Stimulated activated CD4-positive, alpha-beta T cell treated with anti-CD3 and anti-CD28 coated beads, Interleukin-4, amount 100 ng/mL, for 4 hours (primary cell): ENCODE measurements around the gene CHST7.
A peak's percentile ranks its signal among the peaks of the same experiment; 100 is the strongest.

Experiments
- DNase-seq, 2 experiments: peaks; one replicate each; pipeline ENCODE4 v3.0.0-alpha.2; 2020

CHST7 gene

GRCh38 chrX:46610070-46610658 is 36.6 kb downstream of the CHST7 start:
- no peak for DNase-seq

DNA sequence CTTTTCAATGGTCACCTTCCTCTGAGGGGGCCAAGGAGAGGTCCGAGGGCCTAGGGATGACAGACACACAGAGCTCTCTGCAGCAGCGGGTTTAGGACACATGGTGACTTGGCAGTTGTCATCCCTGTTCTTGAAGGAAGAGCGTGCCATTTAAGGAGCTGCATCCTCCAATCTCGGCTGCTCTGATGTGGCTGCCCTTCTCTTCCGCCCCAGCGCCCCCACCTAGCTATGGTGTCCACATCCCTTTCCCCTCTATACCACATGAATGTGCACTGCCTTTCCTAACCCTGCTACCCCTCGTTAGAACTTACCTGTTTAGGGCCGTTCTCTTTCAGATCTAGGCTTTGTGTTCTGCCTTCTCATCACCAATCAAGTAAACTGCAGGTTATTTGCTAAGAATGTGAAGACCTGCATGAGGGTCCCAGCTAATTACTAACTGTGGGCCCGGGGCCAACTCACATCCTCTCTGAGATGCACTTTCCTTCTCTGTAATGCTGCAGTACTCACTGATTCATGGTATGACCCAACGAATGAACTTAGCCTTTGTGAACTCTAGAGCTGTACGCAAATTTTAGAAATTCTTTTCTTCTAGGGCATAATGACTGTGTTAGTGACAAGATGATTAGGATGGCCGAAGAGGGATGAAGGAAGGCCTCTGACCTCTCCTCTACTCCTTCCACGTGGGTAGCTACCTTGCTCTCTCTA is 38.2 kb downstream of the CHST7 start:
- no peak for DNase-seq

- DNase-seq: no peak
Measured at GRCh38 chrX:46617906-46618305, 44.3 kb downstream of the CHST7 start.

- DNase-seq: no peak
Measured at GRCh38 chrX:46618947-46619346, 45.4 kb downstream of the CHST7 start.

DNA sequence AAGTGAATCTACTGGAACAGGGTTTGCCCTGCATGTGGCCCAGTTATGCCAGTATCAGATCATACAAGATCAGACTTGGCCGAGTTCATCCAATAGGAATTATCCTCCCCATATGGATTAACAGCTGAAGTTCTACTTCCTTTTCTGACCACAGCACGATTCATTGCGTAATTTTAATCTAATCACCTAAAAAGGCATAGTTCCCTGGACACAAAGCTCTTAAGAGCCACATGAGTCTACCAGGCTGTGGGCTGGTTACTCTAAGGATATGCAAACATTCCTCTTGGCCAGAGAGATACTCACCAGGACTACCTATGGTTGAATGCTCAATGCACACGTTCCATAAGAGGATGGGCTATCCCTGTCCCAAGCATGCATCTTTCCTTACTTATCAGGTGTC is 46.9 kb downstream of the CHST7 start:
- no peak for DNase-seq

GRCh38 chrX:46621572-46621971 is 48.0 kb downstream of the CHST7 start:
- no peak for DNase-seq

- DNase-seq: no peak
Measured at GRCh38 chrX:46624090-46624786, 50.7 kb downstream of the CHST7 start.

- peak in 1 of 2 experiments; percentile 12 for DNase-seq
Measured at GRCh38 chrX:46626566-46626965, 53.0 kb downstream of the CHST7 start.

DNA sequence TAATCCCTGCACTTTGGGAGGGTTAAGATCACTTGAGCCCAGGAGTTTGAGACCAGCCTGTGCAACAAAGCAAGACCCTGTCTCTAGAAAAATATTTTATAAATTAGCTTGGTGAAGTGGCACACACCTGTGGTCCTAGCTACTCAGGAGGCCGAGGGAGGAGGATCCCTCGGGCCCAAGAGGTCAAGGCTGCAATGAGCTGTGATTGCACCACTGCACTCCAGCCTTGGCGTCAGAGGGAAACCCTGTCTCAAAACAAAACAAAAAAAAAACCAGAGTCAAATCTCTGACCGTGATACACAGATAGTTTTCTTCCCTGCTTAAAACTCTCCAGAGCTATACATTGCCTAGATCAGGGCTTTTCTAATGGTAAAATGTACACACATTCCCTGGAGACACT is 53.5 kb downstream of the CHST7 start:
- DNase-seq: no peak

DNA sequence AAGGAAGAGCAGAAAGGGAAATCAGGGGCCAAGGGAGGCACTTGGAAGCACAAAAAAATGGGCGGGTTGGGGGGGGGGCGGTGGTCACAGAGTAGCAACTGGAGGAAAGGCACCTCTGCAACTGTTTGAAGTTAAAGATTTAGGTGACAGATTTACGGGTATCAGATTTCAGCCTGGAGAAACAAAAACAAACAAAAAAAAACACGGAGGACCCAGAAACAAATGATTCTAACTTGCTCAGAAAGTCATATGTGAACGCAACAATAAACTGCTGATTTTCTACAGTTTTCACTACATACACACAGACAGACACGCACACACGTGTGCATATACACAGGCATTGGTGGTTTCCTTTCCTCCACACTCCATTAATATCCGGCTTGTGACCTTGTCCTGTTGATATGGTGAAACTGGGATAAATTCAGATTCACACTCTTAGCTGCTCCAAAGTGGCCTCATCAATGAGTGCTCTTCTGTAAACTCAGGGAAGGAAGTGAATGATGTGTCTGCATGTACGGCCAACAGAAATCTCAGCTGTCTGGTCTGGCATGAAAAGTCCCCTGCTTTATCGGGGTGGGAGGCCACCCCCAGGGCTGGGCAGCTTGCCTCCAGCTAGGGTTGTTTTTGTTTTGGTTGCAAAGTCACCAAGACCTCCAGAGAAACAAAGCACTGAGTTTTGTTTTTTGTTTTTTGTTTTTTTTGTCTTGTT is 54.3 kb downstream of the CHST7 start:
- DNase-seq: no peak

DNA sequence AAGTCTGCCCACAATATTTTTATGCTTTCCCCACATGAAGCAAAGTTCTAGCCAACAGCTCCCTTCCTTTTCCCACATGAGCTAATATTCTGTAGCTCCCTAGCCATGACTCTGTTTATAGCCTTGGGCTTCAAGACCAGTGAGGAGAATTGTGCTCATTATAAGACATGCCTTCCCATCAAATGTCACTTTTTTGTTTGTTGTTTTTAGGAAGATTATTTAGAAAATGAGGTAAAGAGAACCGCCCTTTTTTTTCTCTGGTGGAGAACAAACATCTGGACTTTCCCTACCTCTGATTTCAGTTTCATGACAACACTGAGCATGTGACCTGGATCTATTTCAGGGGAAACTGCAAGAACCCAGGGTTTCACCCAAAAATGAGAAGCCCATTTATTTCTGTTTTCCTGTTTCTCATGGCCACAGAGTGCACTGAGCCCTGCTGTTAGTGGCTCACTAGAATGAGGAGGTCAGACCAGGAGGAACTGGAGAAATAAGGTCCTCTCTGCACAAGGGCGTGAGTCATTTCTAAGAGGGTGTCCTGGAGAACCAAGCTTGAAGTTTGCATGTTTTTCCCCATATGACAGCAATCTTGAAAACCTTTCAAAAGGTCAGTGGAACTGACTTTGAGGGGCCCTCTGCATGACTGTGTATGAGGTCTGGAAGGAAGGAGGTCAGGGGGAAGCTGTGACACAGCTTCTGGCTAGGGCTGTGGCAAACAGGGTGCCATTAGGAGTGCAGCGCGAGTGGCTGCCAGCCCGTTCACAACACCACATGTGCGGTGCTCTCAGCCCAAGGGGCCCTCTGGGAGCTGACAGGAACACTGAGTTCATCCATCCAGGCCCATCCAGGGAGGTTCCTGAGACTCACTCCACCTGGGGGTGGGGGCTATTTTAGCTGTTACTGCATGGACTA is 55.2 kb downstream of the CHST7 start:
- no peak for DNase-seq

- no peak for DNase-seq
Measured at GRCh38 chrX:46630141-46630540, 56.6 kb downstream of the CHST7 start.

DNA sequence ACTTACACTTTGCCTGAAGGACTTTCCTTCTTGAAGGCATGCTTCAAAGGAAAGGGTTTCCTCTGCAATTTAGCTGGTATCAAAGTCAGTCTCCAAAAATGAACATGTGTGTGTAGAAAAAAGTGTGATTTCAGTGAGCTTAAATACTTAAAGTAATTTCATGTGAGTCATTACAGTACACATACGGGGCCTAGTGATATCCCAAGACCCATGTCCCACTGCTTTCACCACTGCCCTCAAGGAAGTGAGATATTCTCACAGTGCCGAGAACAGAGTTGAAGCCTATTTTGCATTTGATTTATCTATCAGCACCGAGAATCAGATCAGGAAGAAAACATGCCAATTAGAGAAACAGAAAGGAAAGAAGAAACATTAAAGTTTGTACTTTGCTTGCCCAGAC is 61.0 kb downstream of the CHST7 start:
- DNase-seq: no peak

GRCh38 chrX:46635186-46635585 is 61.6 kb downstream of the CHST7 start:
- DNase-seq: no peak

- DNase-seq: no peak
Measured at GRCh38 chrX:46636223-46636622, 62.7 kb downstream of the CHST7 start.

DNA sequence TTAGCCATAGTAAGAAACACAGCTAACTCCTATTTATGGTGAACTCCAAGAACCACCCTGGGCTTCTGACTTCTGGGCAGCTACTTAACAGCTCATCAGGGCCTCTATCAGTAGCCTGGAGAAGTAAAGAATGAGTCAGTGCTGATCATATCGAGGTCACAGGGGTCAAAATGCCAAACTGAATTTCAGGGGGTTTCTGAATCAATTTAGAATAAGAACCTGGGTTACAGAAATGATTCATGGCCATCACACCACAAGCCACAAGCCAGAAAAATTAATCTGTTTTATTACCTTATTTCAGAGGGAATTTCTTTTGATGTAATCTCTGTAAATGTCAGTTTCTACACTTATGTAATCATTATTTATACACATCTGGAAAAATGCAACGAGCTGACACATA is 64.4 kb downstream of the CHST7 start:
- DNase-seq: no peak

GRCh38 chrX:46642145-46642544 is 68.6 kb downstream of the CHST7 start:
- no peak for DNase-seq

GRCh38 chrX:46643636-46644035 is 70.1 kb downstream of the CHST7 start:
- no peak for DNase-seq

DNA sequence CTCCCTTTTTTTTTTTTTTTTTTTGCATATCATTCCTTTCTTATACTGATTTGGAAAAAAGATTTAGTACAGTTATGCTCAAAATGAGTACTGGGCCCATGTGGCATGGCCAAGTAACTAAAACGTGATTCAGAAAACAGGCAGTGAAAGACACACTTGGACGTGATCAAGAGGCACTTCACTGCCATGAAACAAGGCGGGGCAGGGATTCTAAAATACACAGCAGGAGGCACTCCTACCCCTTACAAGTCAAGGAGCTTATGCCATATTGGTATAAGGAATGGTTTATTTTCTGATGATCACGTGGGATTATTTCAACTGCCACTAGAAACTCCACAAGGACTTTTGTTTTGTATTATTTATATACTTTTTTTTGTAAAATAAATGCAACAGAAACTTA is 72.0 kb downstream of the CHST7 start:
- no peak for DNase-seq

- DNase-seq: no peak
Measured at GRCh38 chrX:46647251-46647650, 73.7 kb downstream of the CHST7 start.
